ENCODE results near the gene AVEN. TPM values are rescaled to one million over a fixed set of nuclear protein-coding genes. Genes with fewer than 3 reads are reported as not detected.
"Not testable (repeated sequence)": the region's sequence is repeated elsewhere in the genome, so short reads cannot be mapped to it uniquely, and the experiment has no call there.

Gene AVEN
- polyA plus RNA-seq, 2 donors, result 8.2 to 11.1 TPM

DNA sequence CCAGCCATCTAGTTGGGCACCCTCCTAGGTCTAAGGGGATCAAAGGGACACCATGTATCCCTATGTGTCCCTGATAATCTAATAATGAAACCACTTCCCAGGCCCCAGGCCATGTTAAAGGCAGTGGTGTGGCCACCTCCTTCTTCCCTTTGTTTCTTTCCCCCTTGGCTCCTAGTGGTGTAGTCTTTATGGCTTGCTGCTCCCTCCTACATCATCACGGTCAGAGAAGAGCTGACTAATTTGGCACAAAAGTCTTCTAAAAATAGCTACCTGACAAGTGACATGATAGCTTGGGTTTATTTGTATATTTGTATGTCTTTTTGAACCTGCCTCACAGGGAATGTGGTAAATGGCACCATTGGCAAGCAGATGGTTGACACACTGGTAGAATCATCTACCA lies 201.7 kb downstream of the AVEN start:
- Histone ChIP-seq H3K27me3 (ENCODE audit: control insufficient read depth in 1 of 2, insufficient read depth in 2 of 2, low read length in 2 of 2) (no peaks in the 10 kb centered on the region), H3K4me3 (ENCODE audit: low read depth in 1 of 2, low read length in 2 of 2) (no peak overlapping the region), H3K36me3 (ENCODE audit: control insufficient read depth in 2 of 2, insufficient read depth in 2 of 2, low read length in 1 of 2) (no peaks in the 10 kb centered on the region), H3K4me1 (ENCODE audit: control insufficient read depth in 2 of 2, insufficient read depth in 2 of 2, low read length in 1 of 2) (peaks cover 0 to 3% of the 10 kb centered on the region in 2 donors), H3K27ac (ENCODE audit: low read depth in 2 of 2, low read length in 1 of 2) (no peak overlapping the region), H3K9me3 (ENCODE audit: control insufficient read depth in 2 of 2, insufficient read depth in 1 of 2, low read depth in 1 of 2, low read length in 1 of 2) (no peaks in the 10 kb centered on the region)
- WGBS, 2 donors, result 45 to 69% methylated on average over 1 of the region's 1 CpG

GRCh38 chr15:33834892-33835743 lies 203.9 kb downstream of the AVEN start:
- peaks cover 0 to 2% of the 10 kb centered on the region in 2 donors for H3K4me1 ChIP-seq (ENCODE audit: control insufficient read depth in 2 of 2, insufficient read depth in 2 of 2, low read length in 1 of 2)
- H3K27me3 ChIP-seq (ENCODE audit: control insufficient read depth in 1 of 2, insufficient read depth in 2 of 2, low read length in 2 of 2), result no peaks in the 10 kb centered on the region
- 49% methylated on average over 9 of the region's 9 CpGs for WGBS, 2 donors
- H3K36me3 ChIP-seq (ENCODE audit: control insufficient read depth in 2 of 2, insufficient read depth in 2 of 2, low read length in 1 of 2), result no peaks in the 10 kb centered on the region
- H3K27ac ChIP-seq (ENCODE audit: low read depth in 2 of 2, low read length in 1 of 2), result no peak overlapping the region
- no peaks in the 10 kb centered on the region for H3K9me3 ChIP-seq (ENCODE audit: control insufficient read depth in 2 of 2, insufficient read depth in 1 of 2, low read depth in 1 of 2, low read length in 1 of 2)
- no peak overlapping the region for H3K4me3 ChIP-seq (ENCODE audit: low read depth in 1 of 2, low read length in 2 of 2)

DNA sequence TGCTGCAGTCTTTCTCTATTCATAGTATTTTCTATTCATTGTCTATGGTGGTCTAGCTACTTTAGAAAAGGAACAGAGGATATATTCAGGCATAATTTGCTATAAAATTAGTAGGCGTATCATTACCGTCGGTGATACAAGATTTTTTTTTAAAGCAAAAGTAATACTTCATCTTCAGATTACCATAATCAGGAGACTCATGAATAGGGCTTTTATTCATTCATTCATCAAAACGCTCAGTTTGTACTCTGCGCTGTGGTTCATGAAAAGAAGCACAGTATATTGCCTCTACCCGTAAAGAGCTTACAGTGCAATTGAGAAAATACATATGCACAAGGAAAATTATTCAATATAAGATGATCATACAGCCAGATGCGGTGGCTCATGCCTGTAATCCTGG lies 207.4 kb downstream of the AVEN start:
- Histone ChIP-seq H3K9me3 (ENCODE audit: control insufficient read depth in 2 of 2, insufficient read depth in 1 of 2, low read depth in 1 of 2, low read length in 1 of 2) (no peaks in the 10 kb centered on the region), H3K27ac (ENCODE audit: low read depth in 2 of 2, low read length in 1 of 2) (no peak overlapping the region), H3K27me3 (ENCODE audit: control insufficient read depth in 1 of 2, insufficient read depth in 2 of 2, low read length in 2 of 2) (no peaks in the 10 kb centered on the region), H3K36me3 (ENCODE audit: control insufficient read depth in 2 of 2, insufficient read depth in 2 of 2, low read length in 1 of 2) (no peaks in the 10 kb centered on the region), H3K4me1 (ENCODE audit: control insufficient read depth in 2 of 2, insufficient read depth in 2 of 2, low read length in 1 of 2) (no peaks in the 10 kb centered on the region), H3K4me3 (ENCODE audit: low read depth in 1 of 2, low read length in 2 of 2) (no peak overlapping the region)
- 80 to 84% methylated on average over 7 of the region's 7 CpGs for WGBS, 2 donors

DNA sequence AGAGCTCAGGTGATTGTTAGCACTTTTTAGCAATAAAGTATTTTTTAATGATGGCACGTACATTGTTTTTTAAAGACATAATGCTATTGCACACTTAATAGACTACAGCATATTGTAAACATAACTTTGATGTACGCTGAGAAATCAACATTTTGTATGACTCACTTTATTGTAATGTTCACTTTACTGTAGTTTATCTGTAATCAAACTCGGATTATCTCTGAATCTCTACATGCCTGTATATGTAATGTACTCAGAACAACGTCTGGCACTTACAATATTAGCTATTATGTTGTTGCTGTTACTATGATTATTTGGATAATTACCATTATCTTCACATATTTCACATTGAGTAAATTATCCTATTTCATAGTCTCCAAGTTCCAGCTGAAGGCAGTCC lies 208.7 kb downstream of the AVEN start:
- H3K4me1 ChIP-seq (ENCODE audit: control insufficient read depth in 2 of 2, insufficient read depth in 2 of 2, low read length in 1 of 2), result no peaks in the 10 kb centered on the region
- H3K27me3 ChIP-seq (ENCODE audit: control insufficient read depth in 1 of 2, insufficient read depth in 2 of 2, low read length in 2 of 2), result no peaks in the 10 kb centered on the region
- H3K4me3 ChIP-seq (ENCODE audit: low read depth in 1 of 2, low read length in 2 of 2), result no peak overlapping the region
- 61 to 63% methylated on average over 4 of the region's 4 CpGs for WGBS, 2 donors
- H3K27ac ChIP-seq (ENCODE audit: low read depth in 2 of 2, low read length in 1 of 2), result no peak overlapping the region
- no peaks in the 10 kb centered on the region for H3K9me3 ChIP-seq (ENCODE audit: control insufficient read depth in 2 of 2, insufficient read depth in 1 of 2, low read depth in 1 of 2, low read length in 1 of 2)
- no peaks in the 10 kb centered on the region for H3K36me3 ChIP-seq (ENCODE audit: control insufficient read depth in 2 of 2, insufficient read depth in 2 of 2, low read length in 1 of 2)

GRCh38 chr15:33826201-33826600 lies 212.8 kb downstream of the AVEN start:
- Histone ChIP-seq H3K27me3 (ENCODE audit: control insufficient read depth in 1 of 2, insufficient read depth in 2 of 2, low read length in 2 of 2) (no peaks in the 10 kb centered on the region), H3K4me3 (ENCODE audit: low read depth in 1 of 2, low read length in 2 of 2) (no peak overlapping the region), H3K27ac (ENCODE audit: low read depth in 2 of 2, low read length in 1 of 2) (no peak overlapping the region), H3K36me3 (ENCODE audit: control insufficient read depth in 2 of 2, insufficient read depth in 2 of 2, low read length in 1 of 2) (no peaks in the 10 kb centered on the region), H3K9me3 (ENCODE audit: control insufficient read depth in 2 of 2, insufficient read depth in 1 of 2, low read depth in 1 of 2, low read length in 1 of 2) (no peaks in the 10 kb centered on the region), H3K4me1 (ENCODE audit: control insufficient read depth in 2 of 2, insufficient read depth in 2 of 2, low read length in 1 of 2) (no peaks in the 10 kb centered on the region)
- WGBS, 2 donors, result 83 to 85% methylated on average over 4 of the region's 4 CpGs

- WGBS, 2 donors, result 91 to 92% methylated on average over 8 of the region's 8 CpGs
- H3K9me3 ChIP-seq (ENCODE audit: control insufficient read depth in 2 of 2, insufficient read depth in 1 of 2, low read depth in 1 of 2, low read length in 1 of 2), result no peaks in the 10 kb centered on the region
- no peaks in the 10 kb centered on the region for H3K27me3 ChIP-seq (ENCODE audit: control insufficient read depth in 1 of 2, insufficient read depth in 2 of 2, low read length in 2 of 2)
- no peaks in the 10 kb centered on the region for H3K36me3 ChIP-seq (ENCODE audit: control insufficient read depth in 2 of 2, insufficient read depth in 2 of 2, low read length in 1 of 2)
- no peaks in the 10 kb centered on the region for H3K4me1 ChIP-seq (ENCODE audit: control insufficient read depth in 2 of 2, insufficient read depth in 2 of 2, low read length in 1 of 2)
- no peak overlapping the region for H3K27ac ChIP-seq (ENCODE audit: low read depth in 2 of 2, low read length in 1 of 2)
- no peak overlapping the region for H3K4me3 ChIP-seq (ENCODE audit: low read depth in 1 of 2, low read length in 2 of 2)
Measured at GRCh38 chr15:33825453-33825852, 213.6 kb downstream of the AVEN start.

- Histone ChIP-seq H3K4me3 (ENCODE audit: low read depth in 1 of 2, low read length in 2 of 2) (no peak overlapping the region), H3K36me3 (ENCODE audit: control insufficient read depth in 2 of 2, insufficient read depth in 2 of 2, low read length in 1 of 2) (no peaks in the 10 kb centered on the region), H3K9me3 (ENCODE audit: control insufficient read depth in 2 of 2, insufficient read depth in 1 of 2, low read depth in 1 of 2, low read length in 1 of 2) (no peaks in the 10 kb centered on the region), H3K4me1 (ENCODE audit: control insufficient read depth in 2 of 2, insufficient read depth in 2 of 2, low read length in 1 of 2) (no peaks in the 10 kb centered on the region), H3K27me3 (ENCODE audit: control insufficient read depth in 1 of 2, insufficient read depth in 2 of 2, low read length in 2 of 2) (no peaks in the 10 kb centered on the region), H3K27ac (ENCODE audit: low read depth in 2 of 2, low read length in 1 of 2) (no peak overlapping the region)
- WGBS, 2 donors, result 74 to 81% methylated on average over 3 of the region's 3 CpGs
Measured at GRCh38 chr15:33823119-33823518, 215.9 kb downstream of the AVEN start.

GRCh38 chr15:33822479-33822878 lies 216.5 kb downstream of the AVEN start:
- 61 to 62% methylated on average over 4 of the region's 4 CpGs for WGBS, 2 donors

GRCh38 chr15:33819499-33819898 lies 219.5 kb downstream of the AVEN start:
- H3K27me3 ChIP-seq (ENCODE audit: control insufficient read depth in 1 of 2, insufficient read depth in 2 of 2, low read length in 2 of 2); H3K27ac ChIP-seq (ENCODE audit: low read depth in 2 of 2, low read length in 1 of 2); H3K36me3 ChIP-seq (ENCODE audit: control insufficient read depth in 2 of 2, insufficient read depth in 2 of 2, low read length in 1 of 2); H3K9me3 ChIP-seq (ENCODE audit: control insufficient read depth in 2 of 2, insufficient read depth in 1 of 2, low read depth in 1 of 2, low read length in 1 of 2); H3K4me1 ChIP-seq (ENCODE audit: control insufficient read depth in 2 of 2, insufficient read depth in 2 of 2, low read length in 1 of 2); H3K4me3 ChIP-seq (ENCODE audit: low read depth in 1 of 2, low read length in 2 of 2): not testable (repeated sequence)
- 98 to 99% methylated on average over 6 of the region's 6 CpGs for whole genome bisulfite sequencing, 2 donors

More at GRCh38 chr15:33822479-33822878, 216.5 kb downstream of the AVEN start:
- Histone ChIP-seq H3K4me3 (ENCODE audit: low read depth in 1 of 2, low read length in 2 of 2) (no peak overlapping the region), H3K9me3 (ENCODE audit: control insufficient read depth in 2 of 2, insufficient read depth in 1 of 2, low read depth in 1 of 2, low read length in 1 of 2) (no peaks in the 10 kb centered on the region), H3K36me3 (ENCODE audit: control insufficient read depth in 2 of 2, insufficient read depth in 2 of 2, low read length in 1 of 2) (no peaks in the 10 kb centered on the region), H3K27me3 (ENCODE audit: control insufficient read depth in 1 of 2, insufficient read depth in 2 of 2, low read length in 2 of 2) (no peaks in the 10 kb centered on the region), H3K27ac (ENCODE audit: low read depth in 2 of 2, low read length in 1 of 2) (no peak overlapping the region), H3K4me1 (ENCODE audit: control insufficient read depth in 2 of 2, insufficient read depth in 2 of 2, low read length in 1 of 2) (no peaks in the 10 kb centered on the region)
